ENCODE results near the gene DHRS7. TPM values are rescaled to one million over a fixed set of nuclear protein-coding genes. Genes with fewer than 3 reads are reported as not detected.

DHRS7 gene
- total and polyA plus RNA-seq, 2 experiments from 2014 or later = 39.3 to 39.4 TPM

- Histone ChIP-seq H3K4me1 (ENCODE audit: insufficient read depth) (no peaks in the 10 kb centered on the region), H2AFZ (no peak overlapping the region), H3K4me3 (no peak overlapping the region), H3K36me3 (ENCODE audit: insufficient read depth) (no peaks in the 10 kb centered on the region), H3F3A (replicated peaks; ENCODE audit: low read depth) (no peaks in the 10 kb centered on the region), H3K27ac (ENCODE audit: low read depth) (no peak overlapping the region), H4K20me1 (replicated peaks; ENCODE audit: insufficient read depth) (no peaks in the 10 kb centered on the region), H3K9me2 (ENCODE audit: insufficient read depth) (no peaks in the 10 kb centered on the region), H3K79me2 (replicated peaks; ENCODE audit: insufficient read depth) (no peaks in the 10 kb centered on the region), H3K27me3 (ENCODE audit: insufficient read depth) (no peaks in the 10 kb centered on the region), H3K4me2 (no peak overlapping the region)
- no peaks in the 10 kb centered on the region for H3K9me3 Mint-ChIP-seq
- no peak overlapping the region for H3K4me3 Mint-ChIP-seq
- no peak for ATAC-seq
- H3K4me1 Mint-ChIP-seq = peaks cover 5% of the 10 kb centered on the region; the same call in 1 of the 3 replicates
- peaks cover 1% of the 10 kb centered on the region for H3K27me3 Mint-ChIP-seq (ENCODE audit: insufficient read depth, low read depth, poor library complexity)
- TF ChIP-seq CTCF (conservative IDR thresholded peaks at IDR 0.05; ENCODE audit: low read depth in 2 of 2) (no peak), EZH2phosphoT487 (IDR thresholded peaks at IDR 0.05; ENCODE audit: unreplicated experiment) (no peak), NANOG (IDR thresholded peaks at IDR 0.05; ENCODE audit: borderline replicate concordance) (no peak), JUNB (IDR thresholded peaks at IDR 0.05; ENCODE audit: unreplicated experiment) (no peak), CREB1 (CRISPR knock-in tag; IDR thresholded peaks at IDR 0.05; ENCODE audit: low read depth) (no peak), ZNF462 (CRISPR knock-in tag; IDR thresholded peaks at IDR 0.05) (no peak), REST (IDR thresholded peaks at IDR 0.05; ENCODE audit: unreplicated experiment) (no peak), STAT1 (IDR thresholded peaks at IDR 0.05; ENCODE audit: unreplicated experiment) (no peak), ZNF114 (CRISPR knock-in tag; IDR thresholded peaks at IDR 0.05) (no peak), ZNF331 (CRISPR knock-in tag; IDR thresholded peaks at IDR 0.05; ENCODE audit: low read depth) (no peak), EZH2 (IDR thresholded peaks at IDR 0.05; ENCODE audit: low read depth, unreplicated experiment) (no peak), ETS1 (IDR thresholded peaks at IDR 0.05) (no peak), POLR2AphosphoS5 (IDR thresholded peaks at IDR 0.05; ENCODE audit: low read depth) (no peak)
- H3K36me3 Mint-ChIP-seq (ENCODE audit: low read depth) = peaks cover 1% of the 10 kb centered on the region; the same call in 1 of the 3 replicates
- DNase-seq (ENCODE audit: low spot score) = no peak
- H3K27ac Mint-ChIP-seq = no peak overlapping the region
Observed at GRCh38 chr14:60133487-60133886, 31.7 kb downstream of the DHRS7 start.
